ENCODE measurements around the gene FCGR3A.

FCGR3A gene

GRCh38 chr1:161511756-161512060, 37.9 kb downstream of the FCGR3A start:
- Histone ChIP-seq H3K4me3 (ENCODE audit: low read length) (no peak overlapping the region), H3K4me2 (ENCODE audit: low read length) (no peak overlapping the region), H3K79me2 (ENCODE audit: low read length) (no peaks in the 10 kb centered on the region), H3K4me1 (ENCODE audit: low read length) (peaks cover 2% of the 10 kb centered on the region; the same call in 1 of the 2 replicates), H3K9ac (ENCODE audit: low read length) (no peak overlapping the region), H4K20me1 (ENCODE audit: insufficient read depth, low read length) (no peaks in the 10 kb centered on the region), H3K9me3 (ENCODE audit: insufficient read depth, low read length) (no peaks in the 10 kb centered on the region), H3K27me3 (ENCODE audit: low read depth, low read length) (no peaks in the 10 kb centered on the region), H3K36me3 (replicated peaks; ENCODE audit: low read depth, low read length) (no peaks in the 10 kb centered on the region), H3K27ac (ENCODE audit: low read length) (no peak overlapping the region), H2AFZ (ENCODE audit: low read depth, low read length) (no peak overlapping the region)
- no peak for TF ChIP-seq EZH2phosphoT487 (IDR thresholded peaks at IDR 0.05; ENCODE audit: low read depth)
- TF ChIP-seq CTCF (IDR thresholded peaks at IDR 0.05; ENCODE audit: low read depth, low read length), result no peak

- H2AFZ ChIP-seq (ENCODE audit: low read depth, low read length), result no peak overlapping the region
- no peak overlapping the region for H3K9ac ChIP-seq (ENCODE audit: low read length)
- H3K79me2 ChIP-seq (ENCODE audit: low read length), result no peaks in the 10 kb centered on the region
- H3K27ac ChIP-seq (ENCODE audit: low read length), result no peak overlapping the region
- no peaks in the 10 kb centered on the region for H3K36me3 ChIP-seq (replicated peaks; ENCODE audit: low read depth, low read length)
- no peak overlapping the region for H3K4me2 ChIP-seq (ENCODE audit: low read length)
- no peak for TF ChIP-seq EZH2phosphoT487 (IDR thresholded peaks at IDR 0.05; ENCODE audit: low read depth)
- TF ChIP-seq CTCF (IDR thresholded peaks at IDR 0.05; ENCODE audit: low read depth, low read length), result no peak
- no peaks in the 10 kb centered on the region for H4K20me1 ChIP-seq (ENCODE audit: insufficient read depth, low read length)
- H3K27me3 ChIP-seq (ENCODE audit: low read depth, low read length), result no peaks in the 10 kb centered on the region
- H3K4me3 ChIP-seq (ENCODE audit: low read length), result no peak overlapping the region
- no peaks in the 10 kb centered on the region for H3K9me3 ChIP-seq (ENCODE audit: insufficient read depth, low read length)
- H3K4me1 ChIP-seq (ENCODE audit: low read length), result peaks cover 5% of the 10 kb centered on the region; the same call in 1 of the 2 replicates
These were observed 38.4 kb downstream of the FCGR3A start for GRCh38 chr1:161511018-161511755.

GRCh38 chr1:161510477-161510876, 39.1 kb downstream of the FCGR3A start:
- H3K9ac ChIP-seq (ENCODE audit: low read length), result no peak overlapping the region

More at GRCh38 chr1:161510477-161510876, 39.1 kb downstream of the FCGR3A start:
- peaks cover 10% of the 10 kb centered on the region for H3K4me1 ChIP-seq (ENCODE audit: low read length)
- H3K79me2 ChIP-seq (ENCODE audit: low read length), result no peaks in the 10 kb centered on the region
- H3K4me3 ChIP-seq (ENCODE audit: low read length), result no peak overlapping the region
- H3K27me3 ChIP-seq (ENCODE audit: low read depth, low read length), result no peaks in the 10 kb centered on the region
- no peak overlapping the region for H3K27ac ChIP-seq (ENCODE audit: low read length)
- no peaks in the 10 kb centered on the region for H3K9me3 ChIP-seq (ENCODE audit: insufficient read depth, low read length)
- TF ChIP-seq CTCF (IDR thresholded peaks at IDR 0.05; ENCODE audit: low read depth, low read length) (no peak), EZH2phosphoT487 (IDR thresholded peaks at IDR 0.05; ENCODE audit: low read depth) (no peak)
- H3K4me2 ChIP-seq (ENCODE audit: low read length), result no peak overlapping the region
- no peak overlapping the region for H2AFZ ChIP-seq (ENCODE audit: low read depth, low read length)
- H3K36me3 ChIP-seq (replicated peaks; ENCODE audit: low read depth, low read length), result no peaks in the 10 kb centered on the region
- H4K20me1 ChIP-seq (ENCODE audit: insufficient read depth, low read length), result no peaks in the 10 kb centered on the region
